ENCODE measurements around the gene TUBB2B.
"Not testable (repeated sequence)": the region's sequence is repeated elsewhere in the genome, so short reads cannot be mapped to it uniquely, and the experiment has no call there.

The TUBB2B gene

GRCh38 chr6:3183066-3183465 lies 44.4 kb downstream of the TUBB2B start:
- DNase-seq: no peak

GRCh38 chr6:3181105-3181504 lies 46.3 kb downstream of the TUBB2B start:
- DNase-seq: no peak

- not testable (repeated sequence) for DNase-seq
Measured at GRCh38 chr6:3179945-3180344, 47.5 kb downstream of the TUBB2B start.

GRCh38 chr6:3178666-3179065 lies 48.8 kb downstream of the TUBB2B start:
- DNase-seq: not testable (repeated sequence)

GRCh38 chr6:3176562-3177355 lies 50.7 kb downstream of the TUBB2B start:
- no peak for DNase-seq

GRCh38 chr6:3175715-3176402 lies 51.6 kb downstream of the TUBB2B start:
- DNase-seq: no peak
